Lower lobe of right lung (tissue), 2 donors: Measurements from ENCODE around the gene GRIK4. TPM values are rescaled to one million over a fixed set of nuclear protein-coding genes. Genes with fewer than 3 reads are reported as not detected.

Experiments used
- ATAC-seq, 2 donors: fragments of 200-7000 bp; cut with Tn5 transposase; one replicate each; pipeline ENCODE4 v1.9.1; 2020 to 2022; ENCODE audit warnings: mild to moderate bottlenecking in 2 of 2, moderate library complexity in 2 of 2
- DNase-seq: peaks from one replicate; pipeline ENCODE4 v3.0.0-alpha.2; 2020
- H3K27ac ChIP-seq: fragments of 200-600 bp; one replicate; pipeline ENCODE4 v1.8.0; 2022
- H3K27me3 ChIP-seq: fragments of 200-600 bp; one replicate; pipeline ENCODE4 v1.8.0; 2022; ENCODE audit warnings: low read depth
- H3K36me3 ChIP-seq: fragments of 200-600 bp; one replicate; pipeline ENCODE4 v1.8.0; 2022; ENCODE audit warnings: mild to moderate bottlenecking
- H3K4me1 ChIP-seq: fragments of 200-600 bp; one replicate; pipeline ENCODE4 v1.8.0; 2022
- H3K4me3 ChIP-seq: fragments of 200-600 bp; one replicate; pipeline ENCODE4 v1.8.0; 2022; ENCODE audit warnings: mild to moderate bottlenecking
- H3K9me3 ChIP-seq: fragments of 200-600 bp; one replicate; pipeline ENCODE4 v1.8.0; 2022
- CTCF ChIP-seq: fragments of 200-600 bp; IDR thresholded peaks from one replicate; pipeline ENCODE4 v1.8.0; 2022; ENCODE audit warnings: antibody characterized with exemption, mild to moderate bottlenecking
- intact Hi-C: fragments of 100-400 bp; cut with DNase I; formaldehyde crosslinking; loops from one replicate; pipeline ENCODE4 v1.11.0; 2022
- total RNA-seq: library from RNA; stranded (reverse); fragmentation: NEBNext Ultra II Directional; extraction: Animal tissue kit (Norgen Biotek cat#: 25700); gene quantifications from one replicate; pipeline ENCODE4 v1.2.1, GENCODE V29; 2021
- donor health status: DM: no; HTN: yes; CAD: no; lungs with severe emphysema.

Gene GRIK4
- total RNA-seq, 1 donor from 2014 or later: 2.2 TPM

DNA sequence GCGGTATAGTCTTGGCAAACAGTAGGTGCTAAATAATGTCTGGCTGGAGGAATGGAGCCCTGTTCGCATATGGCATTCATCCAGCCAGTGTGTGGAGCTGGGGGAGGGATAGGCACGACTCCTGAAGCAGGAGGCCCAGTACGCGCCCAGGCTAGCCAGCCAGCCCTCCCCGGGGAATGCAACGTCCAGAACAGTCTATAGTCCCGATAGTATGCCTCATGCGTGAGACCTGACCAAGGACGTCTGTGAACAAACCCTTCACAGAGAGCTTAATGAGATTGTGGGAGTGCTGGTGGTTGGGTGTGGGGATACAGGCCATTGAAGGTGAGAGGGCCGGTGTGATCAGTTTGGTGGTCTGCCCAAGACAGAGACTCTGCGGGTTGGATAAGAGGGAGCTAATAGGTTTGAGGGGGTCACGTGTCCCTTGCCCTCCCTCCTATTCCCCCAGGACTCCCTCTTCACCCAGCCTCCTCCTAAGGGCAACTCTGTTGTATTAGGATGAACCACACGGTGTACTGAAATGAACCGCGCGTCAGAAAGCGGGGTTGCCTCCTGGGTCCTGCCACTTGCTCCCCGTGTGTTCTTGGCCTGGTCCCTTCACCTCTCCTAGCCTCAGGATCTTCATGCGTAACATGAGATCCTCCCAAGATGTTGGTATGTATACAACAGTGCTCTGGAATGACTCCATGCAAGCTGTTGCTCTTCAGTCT, 987 bp upstream of the GRIK4 start:
- no peak for TF ChIP-seq CTCF
- DNase-seq: peak; percentile 7

DNA sequence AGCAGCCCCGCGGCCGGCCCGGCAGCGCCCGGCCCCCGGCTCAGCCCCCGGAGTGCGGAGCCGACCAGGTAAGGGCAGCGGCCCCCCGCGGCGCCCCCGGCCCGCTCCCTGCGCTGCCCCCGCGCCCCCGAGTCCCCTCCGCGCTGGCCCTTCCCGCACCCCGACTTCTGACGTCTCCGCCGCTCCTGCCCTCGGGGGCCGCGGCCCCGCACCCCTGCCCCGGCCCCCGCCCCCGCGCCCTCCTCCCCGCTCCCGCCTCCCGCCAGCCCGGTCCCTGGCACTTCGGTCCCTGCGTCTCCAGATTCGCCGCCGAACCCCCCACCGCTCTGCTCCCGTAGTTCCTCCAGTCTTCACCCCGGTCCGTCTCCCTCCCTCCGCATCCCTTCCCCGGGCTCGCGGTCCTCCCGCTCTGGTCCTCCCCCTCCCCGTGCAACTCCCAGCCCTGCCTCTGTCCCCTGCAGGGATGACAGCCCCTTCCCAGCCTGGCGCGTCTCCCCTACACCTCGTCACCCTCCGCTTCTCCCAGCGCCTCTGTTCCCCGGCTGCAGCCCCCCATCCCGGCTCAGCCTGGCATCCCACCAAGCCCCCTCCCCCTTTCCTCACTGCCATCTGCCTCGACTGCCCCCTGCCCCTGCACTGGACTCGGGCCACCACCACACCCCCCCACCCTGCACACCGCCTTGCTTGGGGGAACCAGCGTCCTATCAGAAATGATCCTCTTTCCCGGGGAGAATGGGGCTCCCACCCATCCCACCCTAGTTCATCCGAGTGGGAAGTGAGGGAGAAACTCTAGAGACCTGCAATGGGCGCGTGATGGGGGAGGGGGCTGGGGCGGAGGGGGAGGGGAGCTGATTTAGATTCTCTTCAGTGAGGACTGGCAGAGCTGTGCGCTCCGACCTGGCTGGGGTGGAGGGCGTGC, 531 bp downstream of the GRIK4 start:
- intact Hi-C loops: loop anchor here (10.0 kb wide), 1 partner anchor 183 kb away; no protein-coding TSS in a partner anchor
- H3K4me3 ChIP-seq: peak overlapping the region; percentile 33

More for the DNA sequence above, 987 bp upstream of the GRIK4 start:
- peak in 1 of 2 donors; percentile 4 for ATAC-seq
- intact Hi-C loops: loop anchor here (10.0 kb wide), 1 partner anchor 184 kb away; no protein-coding TSS in a partner anchor
- Histone ChIP-seq H3K9me3 (no peaks in the 10 kb centered on the region), H3K4me1 (no peaks in the 10 kb centered on the region), H3K36me3 (no peaks in the 10 kb centered on the region), H3K27me3 (peaks cover 59% of the 10 kb centered on the region), H3K4me3 (peak overlapping the region; percentile 50), H3K27ac (no peak overlapping the region)

DNA sequence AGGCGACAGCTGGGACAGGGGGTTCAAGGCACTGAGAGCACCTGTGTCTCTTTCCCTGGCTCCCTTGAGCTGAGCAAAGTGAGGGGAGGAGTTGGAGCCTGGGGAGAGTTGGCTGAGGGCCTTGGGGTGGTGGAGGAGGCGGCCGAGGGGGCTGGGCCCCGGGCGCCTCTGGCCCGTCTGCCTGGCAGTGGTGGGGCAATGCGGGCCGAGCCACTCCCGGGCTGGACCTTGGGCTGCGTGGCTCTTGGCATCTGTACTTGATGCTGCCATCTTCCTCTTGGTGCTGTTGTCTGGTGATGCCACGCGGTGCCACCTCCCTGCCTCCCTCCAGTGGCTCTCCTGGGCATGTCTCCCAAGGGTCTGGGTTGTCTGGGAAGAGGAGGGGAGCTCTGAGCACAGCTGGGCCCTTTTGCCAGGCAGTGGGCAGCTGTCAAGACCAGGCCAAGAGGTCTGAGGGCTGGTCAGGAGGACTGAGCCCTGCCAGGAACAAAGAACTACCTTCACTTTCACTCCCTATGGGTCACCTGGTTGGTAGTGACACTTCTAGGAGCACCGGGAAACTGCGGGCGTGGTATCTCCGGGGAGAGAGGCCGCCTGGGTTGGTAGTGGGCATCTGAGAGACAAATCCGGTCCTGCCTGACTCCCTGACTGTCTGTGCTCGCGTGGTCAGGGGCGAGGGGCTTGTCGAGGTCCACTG, 1.3 kb downstream of the GRIK4 start:
- Histone ChIP-seq H3K27me3 (peaks cover 49% of the 10 kb centered on the region), H3K4me3 (no peak overlapping the region), H3K9me3 (no peaks in the 10 kb centered on the region), H3K4me1 (peaks cover 5% of the 10 kb centered on the region), H3K27ac (no peak overlapping the region), H3K36me3 (no peaks in the 10 kb centered on the region)
- ATAC-seq: no peak
- intact Hi-C loops: loop anchor here (10.0 kb wide), 1 partner anchor 182 kb away; no protein-coding TSS in a partner anchor
- DNase-seq: peak; percentile 38
- TF ChIP-seq CTCF: no peak

More for the DNA sequence above, 531 bp downstream of the GRIK4 start:
- H3K9me3 ChIP-seq: no peaks in the 10 kb centered on the region
- H3K27me3 ChIP-seq: peaks cover 51% of the 10 kb centered on the region
- TF ChIP-seq CTCF: no peak
- ATAC-seq (no peak), DNase-seq (peak; percentile 47)
- H3K27ac ChIP-seq: no peak overlapping the region
- peaks cover 3% of the 10 kb centered on the region for H3K4me1 ChIP-seq
- H3K36me3 ChIP-seq: no peaks in the 10 kb centered on the region

GRCh38 chr11:120513436-120514315, 2.1 kb downstream of the GRIK4 start:
- no peak for TF ChIP-seq CTCF
- Histone ChIP-seq H3K36me3 (no peaks in the 10 kb centered on the region), H3K4me1 (peaks cover 5% of the 10 kb centered on the region), H3K9me3 (no peaks in the 10 kb centered on the region), H3K27ac (no peak overlapping the region), H3K4me3 (no peak overlapping the region), H3K27me3 (peaks cover 41% of the 10 kb centered on the region)
- ATAC-seq (no peak), DNase-seq (peak; percentile 28)
- intact Hi-C loops: loop anchor here (10.0 kb wide), 1 partner anchor 181 kb away; no protein-coding TSS in a partner anchor
